ENCODE results near the gene TMIGD1.

The TMIGD1 gene

GRCh38 chr17:30332057-30332542 is 1.8 kb downstream of the TMIGD1 start:
- no peak for DNase-seq (ENCODE audit: low read depth in 2 of 2, low spot score in 1 of 2)

- DNase-seq (ENCODE audit: low read depth in 2 of 2, low spot score in 1 of 2), result no peak
Measured at GRCh38 chr17:30326809-30327208, 7.0 kb downstream of the TMIGD1 start.

GRCh38 chr17:30324723-30325122 is 9.1 kb downstream of the TMIGD1 start:
- DNase-seq (ENCODE audit: low read depth in 2 of 2, low spot score in 1 of 2), result no peak

GRCh38 chr17:30323895-30324319 is 9.9 kb downstream of the TMIGD1 start:
- no peak for DNase-seq (ENCODE audit: low read depth in 2 of 2, low spot score in 1 of 2)

GRCh38 chr17:30323262-30323894 is 10.5 kb downstream of the TMIGD1 start:
- DNase-seq (ENCODE audit: low read depth in 2 of 2, low spot score in 1 of 2), result no peak

GRCh38 chr17:30321314-30321713 is 12.5 kb downstream of the TMIGD1 start:
- no peak for DNase-seq (ENCODE audit: low read depth in 2 of 2, low spot score in 1 of 2)

- DNase-seq (ENCODE audit: low read depth in 2 of 2, low spot score in 1 of 2), result no peak
Measured at GRCh38 chr17:30318155-30318554, 15.7 kb downstream of the TMIGD1 start.

- DNase-seq (ENCODE audit: low read depth in 2 of 2, low spot score in 1 of 2), result no peak
Measured at GRCh38 chr17:30316736-30317135, 17.1 kb downstream of the TMIGD1 start.

- no peak for DNase-seq (ENCODE audit: low read depth in 2 of 2, low spot score in 1 of 2)
Measured at GRCh38 chr17:30315106-30315505, 18.8 kb downstream of the TMIGD1 start.

GRCh38 chr17:30314474-30314873 is 19.4 kb downstream of the TMIGD1 start:
- no peak for DNase-seq (ENCODE audit: low read depth in 2 of 2, low spot score in 1 of 2)

GRCh38 chr17:30312226-30312625 is 21.6 kb downstream of the TMIGD1 start:
- DNase-seq (ENCODE audit: low read depth in 2 of 2, low spot score in 1 of 2), result no peak

- DNase-seq (ENCODE audit: low read depth in 2 of 2, low spot score in 1 of 2), result no peak
Measured at GRCh38 chr17:30310562-30310961, 23.3 kb downstream of the TMIGD1 start.

GRCh38 chr17:30309591-30309990 is 24.3 kb downstream of the TMIGD1 start:
- DNase-seq (ENCODE audit: low read depth in 2 of 2, low spot score in 1 of 2), result no peak

- DNase-seq (ENCODE audit: low read depth in 2 of 2, low spot score in 1 of 2), result no peak
Measured at GRCh38 chr17:30308406-30308805, 25.5 kb downstream of the TMIGD1 start.

- DNase-seq (ENCODE audit: low read depth in 2 of 2, low spot score in 1 of 2), result no peak
Measured at GRCh38 chr17:30304778-30305177, 29.1 kb downstream of the TMIGD1 start.

- DNase-seq (ENCODE audit: low read depth in 2 of 2, low spot score in 1 of 2), result no peak
Measured at GRCh38 chr17:30302241-30302640, 31.6 kb downstream of the TMIGD1 start.

GRCh38 chr17:30300818-30301217 is 33.0 kb downstream of the TMIGD1 start:
- no peak for DNase-seq (ENCODE audit: low read depth in 2 of 2, low spot score in 1 of 2)

- no peak for DNase-seq (ENCODE audit: low read depth in 2 of 2, low spot score in 1 of 2)
Measured at GRCh38 chr17:30299000-30299399, 34.9 kb downstream of the TMIGD1 start.

- DNase-seq (ENCODE audit: low read depth in 2 of 2, low spot score in 1 of 2), result no peak
Measured at GRCh38 chr17:30297715-30298114, 36.1 kb downstream of the TMIGD1 start.

- DNase-seq (ENCODE audit: low read depth in 2 of 2, low spot score in 1 of 2), result no peak
Measured at GRCh38 chr17:30296499-30297080, 37.3 kb downstream of the TMIGD1 start.

GRCh38 chr17:30292286-30292858 is 41.5 kb downstream of the TMIGD1 start:
- DNase-seq (ENCODE audit: low read depth in 2 of 2, low spot score in 1 of 2), result no peak

- peak; percentile 52 to 66 for DNase-seq (ENCODE audit: low read depth in 2 of 2, low spot score in 1 of 2)
Measured at GRCh38 chr17:30291543-30292285, 42.1 kb downstream of the TMIGD1 start, which contains the start of gene BLMH. TSS of gene BLMH (minus strand) at chr17:30291944. CDS start at chr17:30291819, 125 bp downstream.
